Testis (tissue), 3 donors: ENCODE data around the gene IFNK. TPM values are rescaled to one million over a fixed set of nuclear protein-coding genes. Genes with fewer than 3 reads are reported as not detected.

Source experiments
- DNase-seq: peaks from one replicate; pipeline ENCODE4 v3.0.0-alpha.2; 2019
- H3K27ac ChIP-seq, 2 donors: fragments of 200-600 bp; sonication (generic); one replicate each; pipeline ENCODE4 v1.5.1; 2019
- H3K27me3 ChIP-seq: fragments of 200-600 bp; sonication (generic); one replicate; pipeline ENCODE4 v1.5.1; 2019
- H3K36me3 ChIP-seq: fragments of 200-600 bp; sonication (generic); one replicate; pipeline ENCODE4 v1.5.1; 2017; ENCODE audit warnings: low read depth; ENCODE audit errors: missing control alignments
- H3K4me1 ChIP-seq: fragments of 200-600 bp; sonication (generic); one replicate; pipeline ENCODE4 v1.5.1; 2019
- H3K4me3 ChIP-seq, 2 donors: fragments of 200-600 bp; sonication (generic); one replicate each; pipeline ENCODE4 v1.5.1; 2017 to 2019
- H3K9me3 ChIP-seq: fragments of 200-600 bp; sonication (generic); one replicate; pipeline ENCODE4 v1.5.1; 2017
- CTCF ChIP-seq, 3 experiments: fragments of 450-650 bp in 2 of 3; fragments of 200-600 bp in 1 of 3; sonication (generic) in 1 of 3; IDR thresholded peaks; one replicate each; pipeline ENCODE4 v1.5.1; 2016 to 2019; ENCODE audit warnings: antibody characterized with exemption in 3 of 3, mild to moderate bottlenecking in 2 of 3, moderate library complexity in 1 of 3
- POLR2A ChIP-seq: fragments of 450-650 bp; IDR thresholded peaks from one replicate; pipeline ENCODE4 v1.6.1; 2017; ENCODE audit warnings: antibody characterized with exemption, mild to moderate bottlenecking, moderate library complexity
- WGBS, 2 donors: methylation state at CpG; one replicate each; pipeline ENCODE4 v1.1.5; 2018; 5-methylcytosine and 5-hydroxymethylcytosine counted together
- intact Hi-C: fragments of 100-400 bp; cut with DNase I; formaldehyde crosslinking; loops from one replicate; pipeline ENCODE4 v1.15.1; 2023; ENCODE audit warnings: low total_unique reads
- polyA plus RNA-seq: library from polyadenylated mRNA; stranded (reverse); fragments of 350-450 nt; fragmentation: Illumina TruSeq; extraction: RNeasy Lipid Tissue Mini Kit (QIAGEN cat#74804); gene quantifications from one replicate; pipeline ENCODE4 v1.2.3, GENCODE V29; 2014; ENCODE audit warnings: low read depth, low replicate concordance; ENCODE audit not compliant: insufficient read depth
- total RNA-seq, 2 donors: library from RNA; depleted of rRNA; stranded (reverse); fragments of >200 nt; gene quantifications; one replicate each; pipeline ENCODE4 v1.2.3, GENCODE V29; 2016

Gene IFNK
- total and polyA plus RNA-seq, 3 donors from 2014 or later: not detected

GRCh38 chr9:27542508-27542907 lies 18.4 kb downstream of the IFNK start:
- Histone ChIP-seq H3K4me1 (peaks cover 14% of the 10 kb centered on the region), H3K27ac (no peak overlapping the region), H3K27me3 (no peaks in the 10 kb centered on the region), H3K36me3 (no peaks in the 10 kb centered on the region), H3K4me3 (no peak overlapping the region), H3K9me3 (no peaks in the 10 kb centered on the region)
- 93% methylated on average over 2 of the region's 2 CpGs for WGBS, 2 donors
- TF ChIP-seq CTCF (IDR thresholded peaks at IDR 0.05) (no peak), POLR2A (no peak)
- no peak for DNase-seq
- intact Hi-C loops: no loop called here

GRCh38 chr9:27545471-27545870 lies 21.4 kb downstream of the IFNK start:
- WGBS, 2 donors: 87 to 89% methylated on average over 3 of the region's 3 CpGs
- Histone ChIP-seq H3K27me3 (no peaks in the 10 kb centered on the region), H3K4me1 (peaks cover 1% of the 10 kb centered on the region), H3K4me3 (no peak overlapping the region), H3K27ac (no peak overlapping the region), H3K36me3 (no peaks in the 10 kb centered on the region), H3K9me3 (no peaks in the 10 kb centered on the region)
- intact Hi-C loops: loop anchor here (5.0 kb wide), 1 partner anchor 213 kb away; no protein-coding TSS in a partner anchor
- TF ChIP-seq CTCF (IDR thresholded peaks at IDR 0.05) (no peak), POLR2A (no peak)
- DNase-seq: no peak

- no peaks in the 10 kb centered on the region for H3K9me3 ChIP-seq
- H3K36me3 ChIP-seq: no peaks in the 10 kb centered on the region
- H3K27ac ChIP-seq: peak overlapping the region in 1 of 2 donors; percentile 43
- H3K4me1 ChIP-seq: no peaks in the 10 kb centered on the region
- no peak for TF ChIP-seq POLR2A
- TF ChIP-seq CTCF (IDR thresholded peaks at IDR 0.05): peak; percentile 12 to 47 (median 31)
- H3K27me3 ChIP-seq: no peaks in the 10 kb centered on the region
- no peak for DNase-seq
- H3K4me3 ChIP-seq: no peak overlapping the region
- intact Hi-C loops: loop anchor here (5.0 kb wide), 1 partner anchor 216 kb away; no protein-coding TSS in a partner anchor
- WGBS, 2 donors: 31 to 33% methylated on average over 10 of the region's 10 CpGs
Measured at GRCh38 chr9:27548055-27548741, 24.1 kb downstream of the IFNK start.

GRCh38 chr9:27549196-27549755 lies 25.2 kb downstream of the IFNK start:
- no peaks in the 10 kb centered on the region for H3K36me3 ChIP-seq
- no peak overlapping the region for H3K27ac ChIP-seq
- intact Hi-C loops: loop anchor here (5.0 kb wide), 1 partner anchor 217 kb away; no protein-coding TSS in a partner anchor
- WGBS, 2 donors: 60 to 74% methylated on average over 4 of the region's 4 CpGs
- no peaks in the 10 kb centered on the region for H3K9me3 ChIP-seq
- TF ChIP-seq POLR2A (no peak), CTCF (IDR thresholded peaks at IDR 0.05) (no peak)
- no peaks in the 10 kb centered on the region for H3K27me3 ChIP-seq
- H3K4me1 ChIP-seq: no peaks in the 10 kb centered on the region
- no peak for DNase-seq
- no peak overlapping the region for H3K4me3 ChIP-seq
